GM12864 (cell line): ENCODE measurements around the gene ZNF555.
A peak's percentile ranks its signal among the peaks of the same experiment; 100 is the strongest.
"Not testable (repeated sequence)": the region's sequence is repeated elsewhere in the genome, so short reads cannot be mapped to it uniquely, and the experiment has no call there.

Source experiments
- DNase-seq: peaks from one replicate; pipeline ENCODE4 v3.0.0-alpha.2; 2011; ENCODE audit warnings: low read depth
- H3K4me3 ChIP-seq: 2 replicates; pipeline ENCODE4 v1.5.1; 2011; ENCODE audit warnings: mild to moderate bottlenecking, low read depth, low read length, control low read depth
- CTCF ChIP-seq: IDR thresholded peaks from 2 replicates; pipeline ENCODE4 v1.5.1; 2011; ENCODE audit warnings: low read depth, mild to moderate bottlenecking, moderate library complexity, low read length, control low read depth, inconsistent platforms; ENCODE audit errors: missing control alignments

The ZNF555 gene

DNA sequence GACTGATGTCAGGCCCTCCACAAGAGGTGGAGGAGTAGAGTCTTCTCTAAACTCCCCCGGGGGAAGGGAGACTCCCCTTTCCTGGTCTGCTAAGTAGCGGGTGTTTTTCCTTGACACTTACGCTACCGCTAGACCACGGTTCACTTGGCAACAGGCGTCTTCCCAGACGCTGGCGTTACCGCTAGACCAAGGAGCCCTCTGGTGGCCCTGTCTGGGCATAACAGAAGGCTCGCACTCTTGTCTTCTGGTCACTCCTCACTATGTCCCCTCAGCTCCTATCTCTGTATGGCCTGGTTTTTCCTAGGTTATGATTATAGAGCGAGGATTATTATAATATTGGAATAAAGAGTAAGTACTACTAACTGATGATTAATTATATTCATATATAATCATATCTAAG, 30.9 kb downstream of the ZNF555 start:
- not testable (repeated sequence) for H3K4me3 ChIP-seq, DNase-seq
- peak; percentile 9 for TF ChIP-seq CTCF

- DNase-seq: no peak
- no peak for TF ChIP-seq CTCF
- no peak overlapping the region for H3K4me3 ChIP-seq
Observed at GRCh38 chr19:2877398-2878331, 36.4 kb downstream of the ZNF555 start.

- DNase-seq: no peak
- no peak for TF ChIP-seq CTCF
- no peak overlapping the region for H3K4me3 ChIP-seq
Observed at GRCh38 chr19:2883686-2884439, 42.6 kb downstream of the ZNF555 start.

DNA sequence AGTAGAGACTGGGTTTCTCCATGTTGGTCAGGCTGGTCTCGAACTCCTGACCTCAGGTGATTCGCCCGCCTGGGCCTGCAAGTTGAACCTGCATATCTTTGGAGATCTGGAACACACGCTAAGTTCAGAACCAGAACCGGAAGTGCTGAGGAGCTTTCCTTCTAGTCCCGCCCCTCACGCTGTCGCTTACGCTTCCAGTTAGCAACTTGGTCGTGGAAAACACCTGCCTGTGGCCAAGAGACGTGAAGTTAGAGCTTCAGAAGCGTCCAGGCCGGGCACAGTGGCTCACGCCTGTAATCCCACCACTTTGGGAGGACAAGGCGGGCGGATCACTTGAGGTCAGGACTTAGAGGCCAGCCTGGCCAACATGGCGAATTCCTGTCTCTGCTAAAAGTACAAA, 44.5 kb downstream of the ZNF555 start:
- no peak for DNase-seq
- no peak overlapping the region for H3K4me3 ChIP-seq
- TF ChIP-seq CTCF: no peak

- no peak for DNase-seq
- TF ChIP-seq CTCF: peak; percentile 56
- H3K4me3 ChIP-seq: no peak overlapping the region
Observed at GRCh38 chr19:2887391-2887914, 46.2 kb downstream of the ZNF555 start.

DNA sequence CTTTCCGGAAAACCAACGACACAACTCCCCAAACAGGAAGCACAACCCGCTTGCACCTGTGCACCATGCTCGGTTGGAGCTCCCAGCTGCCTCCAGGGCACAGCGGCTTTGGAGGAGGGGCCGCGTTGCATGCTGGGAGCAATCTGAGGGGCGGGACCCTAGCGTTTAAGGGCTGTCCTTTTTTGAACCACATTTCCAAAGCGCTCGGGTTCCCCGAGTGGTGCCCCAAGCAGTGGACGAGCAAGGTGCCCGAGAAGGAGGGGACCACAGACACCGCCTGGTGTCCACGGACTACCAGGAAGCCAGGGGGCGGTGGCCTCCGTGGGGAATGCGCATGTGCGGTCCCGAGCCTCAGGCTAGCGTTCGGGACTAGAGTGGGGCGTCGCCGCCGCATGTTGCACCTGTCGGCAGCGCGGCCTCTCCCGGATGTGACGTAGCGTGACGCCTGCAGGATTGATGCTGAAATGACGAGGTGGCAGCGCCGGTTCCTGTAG, 47.5 kb downstream of the ZNF555 start:
- no peak overlapping the region for H3K4me3 ChIP-seq
- no peak for TF ChIP-seq CTCF
- no peak for DNase-seq

- not testable (repeated sequence) for H3K4me3 ChIP-seq, DNase-seq
Observed at GRCh38 chr19:2890531-2890930, 49.3 kb downstream of the ZNF555 start.
